Thyroid gland (tissue), 4 donors: ENCODE results near the gene INF2.

Source experiments
- POLR2A ChIP-seq, 2 donors: fragments of 450-650 bp; IDR thresholded peaks; one replicate each; pipeline ENCODE4 v1.6.1; 2017; ENCODE audit warnings: antibody characterized with exemption in 2 of 2, mild to moderate bottlenecking in 2 of 2, moderate library complexity in 1 of 2
- TF ChIP-seq, protein P1 (sequence below), 6 experiments: fragments of 200-600 bp in 3 of 6; fragments of 450-650 bp in 3 of 6; sonication (generic) in 3 of 6; IDR thresholded peaks; one replicate each; pipeline ENCODE4 v1.5.1; 2016 to 2019; ENCODE audit warnings: antibody characterized with exemption in 6 of 6, mild to moderate bottlenecking in 2 of 6, inconsistent platforms in 1 of 6, moderate library complexity in 1 of 6

DNA sequence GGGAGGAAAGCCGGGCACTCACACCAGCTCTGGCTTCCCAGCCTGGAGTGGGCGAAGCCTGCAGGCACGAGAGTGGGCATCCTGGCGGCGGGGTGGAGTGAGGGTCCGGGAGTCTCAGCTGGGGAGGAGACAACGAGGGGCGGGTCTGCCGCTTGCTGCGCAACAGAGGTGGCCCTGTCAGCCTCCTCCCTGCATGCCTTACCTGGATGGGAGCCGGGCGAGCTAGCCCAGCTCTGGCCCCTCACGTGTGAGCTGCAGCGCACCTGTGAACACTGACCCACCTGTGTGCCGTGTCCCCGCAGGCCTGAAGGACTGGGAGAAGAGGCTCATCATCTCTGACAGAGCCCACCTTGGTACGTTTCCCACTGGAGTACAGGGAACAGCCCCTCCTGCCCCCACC lies 49.6 kb downstream of the INF2 start:
- no peak for TF ChIP-seq POLR2A (IDR thresholded peaks at IDR 0.05)
- TF ChIP-seq, protein P1, sequence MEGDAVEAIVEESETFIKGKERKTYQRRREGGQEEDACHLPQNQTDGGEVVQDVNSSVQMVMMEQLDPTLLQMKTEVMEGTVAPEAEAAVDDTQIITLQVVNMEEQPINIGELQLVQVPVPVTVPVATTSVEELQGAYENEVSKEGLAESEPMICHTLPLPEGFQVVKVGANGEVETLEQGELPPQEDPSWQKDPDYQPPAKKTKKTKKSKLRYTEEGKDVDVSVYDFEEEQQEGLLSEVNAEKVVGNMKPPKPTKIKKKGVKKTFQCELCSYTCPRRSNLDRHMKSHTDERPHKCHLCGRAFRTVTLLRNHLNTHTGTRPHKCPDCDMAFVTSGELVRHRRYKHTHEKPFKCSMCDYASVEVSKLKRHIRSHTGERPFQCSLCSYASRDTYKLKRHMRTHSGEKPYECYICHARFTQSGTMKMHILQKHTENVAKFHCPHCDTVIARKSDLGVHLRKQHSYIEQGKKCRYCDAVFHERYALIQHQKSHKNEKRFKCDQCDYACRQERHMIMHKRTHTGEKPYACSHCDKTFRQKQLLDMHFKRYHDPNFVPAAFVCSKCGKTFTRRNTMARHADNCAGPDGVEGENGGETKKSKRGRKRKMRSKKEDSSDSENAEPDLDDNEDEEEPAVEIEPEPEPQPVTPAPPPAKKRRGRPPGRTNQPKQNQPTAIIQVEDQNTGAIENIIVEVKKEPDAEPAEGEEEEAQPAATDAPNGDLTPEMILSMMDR (IDR thresholded peaks at IDR 0.05) = no peak
